Myocyte (in vitro differentiated cells): Measurements from ENCODE around the gene NEFH. TPM values are rescaled to one million over a fixed set of nuclear protein-coding genes. Genes with fewer than 3 reads are reported as not detected.

Experiments
- DNase-seq: peaks from one replicate; pipeline ENCODE4 v3.0.0-alpha.2; 2012; ENCODE audit warnings: low read depth
- total RNA-seq: library from RNA; depleted of rRNA; stranded (reverse); fragments of >200 nt; gene quantifications from 2 replicates; pipeline ENCODE4 v1.2.3, GENCODE V29; 2014

NEFH gene
- total RNA-seq, 1 donor from 2014 or later = 2.0 TPM

DNA sequence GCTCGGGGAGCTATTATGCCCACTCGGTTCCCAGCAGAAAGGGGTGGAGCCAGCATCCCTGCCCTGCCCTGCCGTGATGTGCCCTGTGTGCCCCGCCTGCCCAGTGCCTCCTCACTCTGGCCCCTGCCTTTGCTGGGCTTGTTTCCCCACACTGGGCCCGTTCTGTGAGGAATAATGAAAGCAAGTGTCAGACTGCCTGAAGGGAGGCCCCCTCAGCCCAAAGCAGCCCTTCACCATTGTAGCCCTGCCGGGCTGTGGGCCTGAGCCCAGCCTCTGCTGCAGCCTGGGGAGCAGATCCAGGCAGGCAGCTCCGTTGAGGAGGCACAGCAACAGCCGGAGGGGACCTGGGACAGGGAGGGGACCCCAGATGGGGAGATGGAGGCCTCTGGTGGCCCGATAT, 20.2 kb upstream of the NEFH start:
- no peak for DNase-seq

DNA sequence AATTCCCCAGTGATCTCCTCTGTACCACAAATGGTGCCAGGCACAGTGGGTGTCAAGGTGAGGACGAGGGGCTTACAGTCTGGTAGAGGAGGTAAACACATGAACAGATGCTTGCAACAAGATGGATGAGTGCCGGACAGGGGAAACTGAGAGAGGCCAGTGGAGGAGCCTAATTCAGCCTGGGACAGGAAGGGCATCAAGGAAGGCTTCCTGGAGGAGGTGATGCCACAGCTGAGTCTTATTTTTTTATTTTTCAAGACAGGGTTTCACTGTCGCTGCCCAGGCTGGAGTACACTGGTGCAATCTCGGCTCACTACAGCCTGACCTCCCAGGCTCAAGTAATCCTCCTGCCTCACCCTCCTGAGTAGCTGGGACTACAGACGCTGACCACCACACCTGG, 18.8 kb upstream of the NEFH start:
- DNase-seq = no peak

DNA sequence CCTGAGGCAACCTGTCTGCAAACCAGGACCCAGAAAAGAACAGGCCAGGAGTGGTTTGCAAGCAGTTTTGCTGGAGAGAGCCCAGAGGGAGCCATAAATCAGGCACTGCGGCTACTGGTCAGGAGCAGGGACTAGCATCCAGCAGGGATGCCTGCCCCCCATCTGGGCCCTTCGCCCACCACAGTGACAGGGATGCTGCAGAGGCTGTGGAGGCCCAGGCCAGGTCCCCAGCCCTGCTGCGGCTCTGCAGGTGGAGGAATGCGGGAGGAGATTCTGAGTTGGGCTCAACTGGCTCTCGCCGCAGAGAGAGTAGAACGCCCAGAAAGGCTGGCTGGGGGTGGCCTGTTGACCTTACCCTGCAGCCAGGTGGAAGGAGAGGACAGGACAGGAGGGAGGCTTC, 16.4 kb upstream of the NEFH start:
- DNase-seq = no peak

DNA sequence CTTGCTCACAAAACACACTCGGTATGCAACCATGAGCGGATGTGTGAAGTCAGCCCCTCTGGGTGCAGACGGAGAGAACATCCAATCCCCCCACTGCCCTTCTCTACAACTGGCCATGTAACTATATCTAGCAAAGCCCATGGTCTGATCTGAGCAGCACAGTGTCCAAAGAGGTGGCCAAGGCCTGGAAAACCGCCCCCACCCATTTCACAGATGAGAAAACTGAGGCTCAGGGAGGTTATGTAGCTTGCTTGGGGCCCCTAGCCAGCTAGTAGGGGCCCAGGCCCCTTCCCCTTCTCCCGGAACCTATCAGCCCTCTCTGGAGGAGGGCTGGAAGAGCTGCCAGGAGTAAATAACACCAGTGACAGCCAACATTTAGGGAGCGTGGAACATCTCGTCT, 15.4 kb upstream of the NEFH start:
- no peak for DNase-seq

DNA sequence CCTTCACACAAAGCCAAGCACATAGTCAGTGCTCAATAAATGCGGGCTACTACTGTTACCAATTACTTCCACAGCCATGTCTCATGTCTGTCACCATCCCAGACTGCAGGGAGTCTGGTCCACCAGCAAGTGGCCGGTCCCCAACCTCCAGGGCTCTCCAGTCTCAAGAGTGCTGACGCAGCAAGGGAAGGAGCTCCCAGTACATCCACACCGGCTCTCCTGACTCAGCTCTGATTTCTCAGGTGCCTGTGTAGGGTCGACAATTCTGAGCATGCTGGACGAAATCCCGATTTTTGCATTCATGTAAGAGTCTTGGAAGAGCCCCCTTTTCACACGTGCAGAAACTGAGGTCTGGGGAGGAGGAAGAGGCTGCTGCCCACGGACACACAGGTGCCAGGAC, 10.3 kb upstream of the NEFH start:
- DNase-seq = no peak

DNA sequence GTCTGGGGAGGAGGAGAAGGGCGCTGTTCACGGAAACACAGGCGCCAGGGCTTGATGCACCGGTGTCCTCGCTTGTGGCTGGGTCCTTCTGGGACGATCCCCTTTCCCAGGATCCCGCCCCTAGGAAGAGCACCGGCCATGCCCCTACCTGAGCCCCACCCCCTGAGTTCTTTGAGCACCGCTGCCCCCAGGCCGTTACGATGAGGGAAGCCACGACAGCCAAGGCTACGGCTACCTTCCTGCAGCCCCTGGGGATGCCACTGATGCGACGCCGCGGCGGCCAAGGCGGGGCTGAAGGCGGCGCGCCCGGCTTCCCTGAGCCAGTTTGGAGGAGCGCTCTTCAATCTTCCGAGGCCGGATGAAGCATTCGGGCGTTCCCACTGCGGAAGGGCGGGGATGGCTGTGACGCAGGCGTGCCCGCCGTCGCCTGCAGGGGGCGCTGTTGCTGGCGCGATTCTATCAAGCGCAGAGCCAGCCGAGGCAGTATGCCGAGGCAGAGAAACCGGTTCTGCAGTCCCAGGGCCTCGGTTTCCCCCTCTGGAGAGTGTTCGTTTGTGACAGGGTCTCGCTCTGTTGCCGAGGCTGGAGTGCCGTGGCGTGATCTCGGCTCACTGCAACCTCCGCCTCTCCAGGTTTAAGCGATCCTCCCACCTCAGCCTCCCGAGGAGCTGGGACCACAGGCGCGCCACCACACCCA, 9.7 kb upstream of the NEFH start:
- no peak for DNase-seq

DNA sequence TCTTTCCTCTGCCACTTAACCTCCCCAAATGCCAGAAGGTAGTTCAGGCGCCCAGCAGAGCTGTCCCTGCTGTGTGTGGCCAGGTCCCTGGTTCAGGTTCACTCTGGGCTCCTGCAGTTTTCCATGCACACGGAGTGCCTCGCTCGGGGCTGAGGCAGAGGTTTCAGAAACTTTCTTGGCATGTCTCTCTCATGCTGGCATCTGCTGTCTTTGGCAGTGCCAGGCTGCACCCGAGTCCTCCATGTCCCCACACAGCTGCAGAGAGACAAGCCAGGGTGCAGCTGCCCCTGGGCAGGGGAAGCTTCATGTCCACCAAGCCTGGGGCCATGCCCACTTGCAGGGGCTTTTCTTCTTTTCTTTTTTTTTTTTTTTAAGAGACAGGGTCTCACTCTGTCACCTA, 7.0 kb upstream of the NEFH start:
- no peak for DNase-seq

DNA sequence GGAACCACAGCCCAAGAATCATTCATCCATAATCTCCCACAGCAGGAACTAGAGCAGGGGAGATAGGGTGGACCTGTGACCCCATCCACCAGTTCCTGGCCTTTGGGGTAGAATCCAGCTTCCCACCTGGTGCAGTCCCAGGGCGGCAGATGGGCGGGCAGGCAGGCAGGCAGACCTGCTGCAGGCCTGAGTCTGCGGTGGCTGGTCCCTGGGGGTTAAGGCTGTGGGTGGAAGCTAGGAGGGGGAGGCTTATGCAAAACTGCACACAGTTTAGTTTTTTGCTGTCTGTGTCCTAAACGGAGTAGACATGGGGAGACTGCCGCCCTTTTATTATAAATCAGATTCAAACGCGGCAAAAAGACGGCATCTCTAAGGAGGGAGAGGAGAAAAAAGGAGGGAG, 4.5 kb upstream of the NEFH start:
- DNase-seq = no peak

DNA sequence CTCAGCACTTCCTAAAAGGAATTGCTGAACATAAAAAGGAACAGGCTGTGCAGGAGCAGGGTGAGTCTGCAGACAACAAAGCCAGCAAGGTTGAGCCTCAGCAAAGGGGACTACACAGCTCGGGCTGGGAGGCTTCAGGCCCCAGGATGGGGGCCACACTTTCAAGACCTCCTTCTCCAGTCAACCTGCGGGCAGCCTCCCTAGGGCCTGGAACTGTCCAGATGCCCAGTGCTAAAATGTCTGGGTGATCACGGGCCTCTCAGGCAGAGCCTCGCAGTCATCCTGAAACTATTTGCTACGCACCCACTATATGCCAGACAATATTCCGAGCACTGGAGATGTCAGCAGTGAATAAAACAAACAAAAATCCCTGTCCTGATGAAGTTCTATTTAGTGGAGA, 3.9 kb upstream of the NEFH start:
- peak; percentile 30 for DNase-seq

DNA sequence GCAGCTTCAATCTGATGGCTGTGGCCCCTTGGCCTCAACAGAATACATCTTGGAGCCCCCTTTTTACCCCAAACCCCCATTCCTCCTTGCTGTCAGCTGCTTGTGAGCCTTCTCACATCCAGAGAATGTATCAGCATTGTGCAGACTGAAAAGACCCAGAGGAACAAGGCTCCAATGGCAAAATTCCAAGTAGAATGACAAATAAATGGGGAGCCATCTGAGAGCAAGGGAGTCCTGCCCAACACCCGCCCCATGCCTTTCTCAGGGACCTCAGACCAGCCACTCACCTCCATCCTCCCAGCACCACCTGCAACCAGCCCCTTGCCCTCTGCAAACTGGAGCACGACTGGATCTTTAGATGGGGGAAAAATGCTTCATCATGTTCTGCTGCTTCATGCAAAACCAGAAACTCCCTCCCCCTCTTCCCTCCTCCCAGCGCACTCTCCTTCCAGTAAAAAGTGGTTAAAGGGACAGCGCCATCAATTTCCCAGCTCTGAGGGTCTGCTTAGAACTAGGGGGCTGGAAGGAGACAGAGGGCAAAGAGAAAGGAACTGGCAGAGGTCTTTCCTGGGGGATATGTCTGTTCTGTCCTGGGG, 2.2 kb upstream of the NEFH start:
- no peak for DNase-seq

DNA sequence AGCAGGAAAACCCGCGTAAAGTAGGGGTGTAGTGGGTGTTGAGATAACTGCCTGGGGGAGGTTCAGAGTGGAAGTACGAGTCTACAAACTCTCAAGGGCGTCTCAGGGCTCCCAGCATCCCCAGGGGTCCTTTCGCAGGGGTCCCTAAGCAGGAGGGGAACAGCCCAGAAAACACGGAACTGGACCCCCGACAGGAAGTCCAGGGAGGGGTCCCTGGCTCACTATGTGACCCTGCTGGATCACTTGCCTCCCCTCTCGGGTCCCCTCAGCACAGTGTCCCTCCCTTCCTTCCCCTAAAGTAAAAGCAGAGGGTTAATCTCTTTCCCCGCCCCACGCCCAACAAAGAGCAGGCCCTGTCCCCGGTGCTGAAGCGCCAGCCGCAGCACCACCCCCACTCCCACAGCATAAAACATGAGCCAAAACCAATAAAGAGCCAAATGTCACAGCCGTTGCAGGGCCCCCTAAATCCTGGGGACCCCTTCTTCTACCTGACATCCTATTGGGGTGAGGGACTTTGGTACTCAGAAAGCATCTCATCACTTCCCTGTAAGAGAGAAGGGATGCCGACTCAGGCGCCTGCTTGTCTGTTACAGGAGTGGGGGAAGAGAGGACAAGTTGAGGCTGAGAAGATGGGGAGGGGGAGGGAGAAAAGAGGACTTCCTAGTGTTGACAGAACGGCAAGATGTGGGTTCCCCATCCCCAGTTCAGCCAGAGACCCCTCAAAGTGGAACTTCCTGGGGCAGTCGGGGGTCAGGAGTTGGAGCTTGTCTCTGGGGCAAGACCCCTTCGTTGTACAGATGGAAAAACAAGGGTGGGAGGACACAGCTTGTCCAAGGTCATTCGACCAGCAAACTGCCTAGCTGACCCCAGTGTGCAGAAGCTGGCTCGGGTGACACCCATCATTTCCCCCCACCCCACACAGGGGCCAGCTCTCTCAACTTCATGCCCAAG, 1.4 kb upstream of the NEFH start:
- peak; percentile 13 for DNase-seq

DNA sequence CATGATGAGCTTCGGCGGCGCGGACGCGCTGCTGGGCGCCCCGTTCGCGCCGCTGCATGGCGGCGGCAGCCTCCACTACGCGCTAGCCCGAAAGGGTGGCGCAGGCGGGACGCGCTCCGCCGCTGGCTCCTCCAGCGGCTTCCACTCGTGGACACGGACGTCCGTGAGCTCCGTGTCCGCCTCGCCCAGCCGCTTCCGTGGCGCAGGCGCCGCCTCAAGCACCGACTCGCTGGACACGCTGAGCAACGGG, 169 bp downstream of the NEFH start:
- no peak for DNase-seq

DNA sequence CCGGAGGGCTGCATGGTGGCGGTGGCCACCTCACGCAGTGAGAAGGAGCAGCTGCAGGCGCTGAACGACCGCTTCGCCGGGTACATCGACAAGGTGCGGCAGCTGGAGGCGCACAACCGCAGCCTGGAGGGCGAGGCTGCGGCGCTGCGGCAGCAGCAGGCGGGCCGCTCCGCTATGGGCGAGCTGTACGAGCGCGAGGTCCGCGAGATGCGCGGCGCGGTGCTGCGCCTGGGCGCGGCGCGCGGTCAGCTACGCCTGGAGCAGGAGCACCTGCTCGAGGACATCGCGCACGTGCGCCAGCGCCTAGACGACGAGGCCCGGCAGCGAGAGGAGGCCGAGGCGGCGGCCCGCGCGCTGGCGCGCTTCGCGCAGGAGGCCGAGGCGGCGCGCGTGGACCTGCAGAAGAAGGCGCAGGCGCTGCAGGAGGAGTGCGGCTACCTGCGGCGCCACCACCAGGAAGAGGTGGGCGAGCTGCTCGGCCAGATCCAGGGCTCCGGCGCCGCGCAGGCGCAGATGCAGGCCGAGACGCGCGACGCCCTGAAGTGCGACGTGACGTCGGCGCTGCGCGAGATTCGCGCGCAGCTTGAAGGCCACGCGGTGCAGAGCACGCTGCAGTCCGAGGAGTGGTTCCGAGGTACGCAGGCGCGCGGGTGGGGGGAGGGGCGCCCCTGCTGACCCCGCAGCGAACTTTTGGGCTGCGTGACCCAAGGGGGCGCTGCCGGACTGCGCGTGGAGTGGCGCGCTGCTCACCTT, 670 bp downstream of the NEFH start:
- DNase-seq = peak; percentile 60

DNA sequence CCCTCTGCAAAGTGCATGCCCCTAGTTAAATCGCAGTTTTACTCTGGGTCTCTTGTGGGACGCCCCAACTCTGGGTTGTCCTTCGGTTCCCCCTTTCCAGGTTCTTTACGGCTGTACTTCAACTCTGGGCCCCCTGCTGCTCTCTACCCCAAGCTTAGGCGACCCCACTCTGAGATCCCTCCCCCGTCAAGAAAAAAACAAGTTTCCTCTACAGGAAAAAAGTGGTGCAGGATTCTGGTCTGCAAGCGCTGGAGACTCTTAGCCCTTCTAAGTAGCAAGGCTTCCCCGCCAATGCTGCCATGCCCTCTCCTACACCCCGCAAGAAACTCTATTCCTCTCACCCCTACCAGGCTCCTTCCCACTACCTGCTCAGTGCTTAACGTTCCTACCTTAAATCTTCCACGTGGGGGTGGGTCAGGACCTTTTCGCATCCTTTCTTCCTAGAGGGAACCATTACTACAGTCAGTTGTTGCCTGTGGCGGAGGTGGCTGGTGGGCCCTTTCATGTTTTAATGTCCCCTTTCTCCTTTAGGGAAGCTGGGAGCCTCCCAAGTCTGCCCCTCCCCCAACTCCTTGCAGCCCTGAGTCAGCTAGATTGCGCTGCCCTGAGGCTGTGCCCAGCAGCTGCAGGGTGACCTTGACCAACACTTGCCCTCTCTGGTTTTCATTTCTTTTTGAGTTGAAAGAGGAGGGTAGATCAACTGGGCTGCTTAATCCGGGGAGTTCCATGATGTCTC, 1.4 kb downstream of the NEFH start:
- peak; percentile 67 for DNase-seq

DNA sequence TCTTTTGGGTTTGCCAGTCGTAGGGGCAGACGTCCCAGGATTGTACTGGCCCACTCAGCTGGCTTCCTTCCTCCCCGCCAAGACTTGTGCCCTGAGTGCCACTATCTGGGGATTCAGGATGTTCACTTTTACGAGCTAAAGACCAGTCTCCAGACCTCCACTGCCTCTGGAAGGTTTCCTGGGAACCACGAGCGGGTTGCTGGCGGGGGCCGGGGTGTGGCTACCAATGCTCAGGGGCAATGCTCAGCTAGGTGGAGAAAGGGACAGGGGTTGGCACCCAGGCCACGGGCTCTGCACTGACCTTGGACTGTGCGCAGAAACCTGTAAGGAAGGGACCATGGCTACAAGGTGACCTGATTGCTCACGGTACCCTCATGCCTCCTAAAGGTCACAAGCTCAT, 2.2 kb downstream of the NEFH start:
- no peak for DNase-seq

DNA sequence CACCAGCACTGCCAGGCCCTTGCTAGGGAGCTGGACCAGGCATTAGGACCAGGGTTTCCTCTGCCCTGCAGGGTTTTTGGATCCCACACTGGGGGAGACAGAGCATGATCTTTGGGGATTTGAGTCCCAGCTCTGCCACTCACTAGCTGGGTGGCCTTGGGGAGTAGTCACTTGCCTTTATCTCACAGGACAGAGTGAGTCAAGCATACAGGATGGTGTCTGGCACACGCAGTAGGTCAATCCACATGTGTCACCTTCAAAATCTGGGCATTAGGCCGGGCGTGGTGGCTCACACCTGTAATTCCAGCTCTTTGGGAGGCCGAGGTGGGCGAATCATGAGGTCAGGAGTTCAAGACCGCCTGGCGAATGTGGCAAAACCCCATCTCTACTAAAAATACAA, 2.7 kb downstream of the NEFH start:
- DNase-seq = no peak

DNA sequence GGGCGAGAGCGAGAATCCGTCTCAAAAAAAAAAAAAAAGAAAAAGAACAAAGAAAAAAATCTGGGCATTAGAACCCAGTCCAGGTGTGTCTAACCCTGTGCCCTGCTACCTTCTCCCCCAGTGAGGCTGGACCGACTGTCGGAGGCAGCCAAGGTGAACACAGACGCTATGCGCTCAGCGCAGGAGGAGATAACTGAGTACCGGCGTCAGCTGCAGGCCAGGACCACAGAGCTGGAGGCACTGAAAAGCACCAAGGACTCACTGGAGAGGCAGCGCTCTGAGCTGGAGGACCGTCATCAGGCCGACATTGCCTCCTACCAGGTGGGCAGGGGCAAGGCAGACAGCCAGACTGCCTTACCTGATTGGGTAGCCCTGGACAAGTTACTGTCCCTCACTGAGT, 3.2 kb downstream of the NEFH start:
- no peak for DNase-seq

DNA sequence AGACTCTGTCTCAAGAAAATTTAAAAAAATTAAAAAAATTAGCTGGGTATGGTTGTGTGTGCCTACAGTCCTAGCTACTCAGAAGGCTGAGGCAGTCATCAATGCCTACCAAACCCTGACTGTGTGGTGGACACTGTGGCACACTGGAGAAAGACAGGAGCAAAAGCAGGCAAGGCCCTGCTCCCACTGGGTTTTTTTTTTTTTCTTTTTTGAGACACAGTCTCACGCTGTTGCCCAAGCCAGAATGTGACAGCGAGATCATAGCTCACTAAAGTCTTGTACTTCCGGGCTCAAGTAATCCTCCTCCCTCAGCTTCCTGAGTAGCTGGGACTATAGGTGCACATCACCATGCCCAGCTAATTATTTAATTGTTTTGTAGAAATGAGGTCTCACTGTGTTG, 4.6 kb downstream of the NEFH start:
- no peak for DNase-seq

DNA sequence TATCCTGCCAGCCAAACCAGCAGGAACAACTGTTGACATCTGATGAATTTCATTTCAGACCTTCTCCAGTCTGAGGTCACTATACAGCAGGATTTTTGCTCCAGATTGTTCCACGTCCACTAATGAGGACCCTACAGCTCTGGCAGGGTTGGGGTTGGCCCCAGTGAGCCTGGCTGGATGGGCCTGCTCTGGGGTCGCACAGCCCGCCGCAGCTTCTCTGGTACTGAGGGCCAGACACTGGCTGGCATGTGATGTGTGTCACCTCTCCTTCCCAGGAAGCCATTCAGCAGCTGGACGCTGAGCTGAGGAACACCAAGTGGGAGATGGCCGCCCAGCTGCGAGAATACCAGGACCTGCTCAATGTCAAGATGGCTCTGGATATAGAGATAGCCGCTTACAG, 5.4 kb downstream of the NEFH start:
- no peak for DNase-seq

DNA sequence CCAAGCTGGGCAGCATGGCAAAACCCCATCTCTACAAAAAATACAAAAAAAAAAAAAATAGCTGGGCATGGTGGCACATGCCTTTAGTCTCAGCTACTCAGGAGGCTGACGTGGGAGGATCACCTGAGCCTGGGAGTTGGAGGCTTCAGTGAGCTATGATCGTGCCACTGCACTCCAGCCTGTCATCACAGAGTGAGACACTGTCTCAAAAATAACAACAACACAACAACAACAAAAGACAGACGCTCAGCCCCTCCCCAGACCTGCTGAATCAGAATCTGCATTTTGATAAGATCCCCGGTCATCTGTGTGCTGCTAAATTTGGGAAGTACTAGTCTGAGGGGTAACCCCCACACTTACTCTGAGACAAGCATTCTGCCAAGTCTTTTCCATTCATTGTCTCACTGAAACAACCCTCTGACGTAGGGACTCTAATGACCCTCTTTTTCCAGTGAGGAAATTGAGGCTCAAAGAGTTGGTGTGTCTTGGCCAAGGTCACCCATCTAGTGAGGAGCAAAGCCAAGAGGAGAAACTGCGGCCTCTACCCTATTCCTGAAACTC, 7.5 kb downstream of the NEFH start:
- no peak for DNase-seq
